GM18870 (cell line): ENCODE results near the gene GPHN.
"Not testable (repeated sequence)": the region's sequence is repeated elsewhere in the genome, so short reads cannot be mapped to it uniquely, and the experiment has no call there.

Experiments
- ATAC-seq: cut with Tn5 transposase; IDR thresholded peaks from one replicate; pipeline ENCODE4 v1.9.1; 2021; ENCODE audit warnings: moderate library complexity; ENCODE audit not compliant: unreplicated experiment

GPHN gene

DNA sequence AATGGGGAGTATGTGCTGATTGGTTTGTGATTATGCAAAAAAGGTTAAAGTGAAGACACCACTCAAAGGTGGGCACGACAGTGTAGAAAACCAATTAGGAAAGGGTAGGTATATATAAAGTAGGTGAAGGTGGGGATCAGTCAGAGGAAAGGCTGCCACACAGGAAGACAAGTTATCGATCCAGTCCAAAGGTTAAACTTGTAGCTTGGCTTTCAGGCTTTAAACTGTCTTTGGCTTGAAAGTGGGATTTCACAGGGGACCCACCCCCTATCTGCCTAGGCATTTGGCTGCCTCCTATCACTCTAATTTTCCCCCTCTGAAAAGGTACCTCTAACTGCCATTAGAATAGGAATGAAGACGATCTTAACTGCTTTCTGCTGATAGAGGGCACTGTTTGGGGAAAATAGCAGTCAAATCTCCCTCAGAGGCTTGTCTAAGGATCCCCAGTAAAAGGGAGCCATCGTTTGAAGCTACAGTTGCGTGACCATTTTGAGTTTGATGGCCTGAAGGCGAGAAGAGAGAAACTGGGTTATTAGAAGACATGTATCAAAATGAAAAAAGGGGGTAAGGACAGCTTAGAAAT lies 250.2 kb downstream of the GPHN start:
- ATAC-seq: no peak

DNA sequence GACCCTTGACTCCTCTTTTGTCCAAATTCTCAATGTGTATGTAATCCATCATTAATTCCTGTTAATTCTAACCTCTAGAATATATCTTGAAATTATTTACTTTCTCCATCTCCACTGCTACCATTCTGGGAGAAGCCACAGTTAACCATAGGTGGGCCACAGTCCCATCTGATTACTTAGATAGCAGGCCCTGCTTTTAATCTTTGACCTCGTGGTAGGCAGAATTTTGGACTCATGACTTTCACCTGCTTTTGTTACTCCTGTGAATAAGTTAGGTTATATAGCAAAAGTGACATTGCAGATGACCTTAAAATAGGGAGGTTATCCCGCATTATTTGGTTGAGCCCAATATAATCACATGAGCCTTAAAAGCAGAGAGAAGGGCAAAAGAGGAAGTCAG lies 264.2 kb downstream of the GPHN start:
- ATAC-seq: no peak

DNA sequence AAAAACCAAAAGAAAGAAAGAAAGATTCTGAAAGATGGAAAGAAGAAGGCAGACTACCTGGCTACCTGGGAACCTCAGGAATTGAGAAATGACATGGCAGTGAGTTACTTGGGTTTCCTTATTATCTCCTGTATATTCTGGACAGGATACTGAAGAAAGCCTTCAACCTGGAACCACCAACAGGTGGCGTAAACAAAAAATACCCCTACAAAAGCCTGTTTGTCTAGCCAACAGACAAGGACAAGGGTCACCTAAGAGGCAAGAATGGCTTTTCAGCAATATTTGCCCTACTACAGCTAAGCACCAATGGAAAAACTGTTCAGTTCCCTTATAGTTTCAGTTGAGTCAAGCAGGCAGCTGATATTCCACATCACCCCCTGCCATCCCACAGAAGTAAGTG lies 274.9 kb downstream of the GPHN start:
- ATAC-seq: no peak

DNA sequence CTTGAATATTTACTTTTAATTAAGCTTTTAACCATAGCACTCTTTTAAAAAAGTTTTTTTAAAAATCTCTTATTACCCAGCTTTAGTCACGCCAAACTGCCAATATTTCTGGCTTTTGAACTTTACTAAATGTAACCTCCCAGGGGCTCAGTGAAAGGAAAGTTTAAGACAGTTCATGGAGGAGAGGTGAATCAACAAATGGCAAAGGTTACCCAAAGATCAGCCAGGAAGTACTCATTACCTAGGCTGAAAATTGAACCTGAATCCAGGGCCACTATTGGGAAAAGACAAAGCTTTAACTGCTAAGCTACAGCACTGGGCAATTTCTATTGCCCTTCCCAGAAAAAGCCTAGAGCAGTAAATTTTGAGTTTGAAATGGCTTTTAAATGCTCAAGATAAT lies 282.2 kb downstream of the GPHN start:
- ATAC-seq: no peak

DNA sequence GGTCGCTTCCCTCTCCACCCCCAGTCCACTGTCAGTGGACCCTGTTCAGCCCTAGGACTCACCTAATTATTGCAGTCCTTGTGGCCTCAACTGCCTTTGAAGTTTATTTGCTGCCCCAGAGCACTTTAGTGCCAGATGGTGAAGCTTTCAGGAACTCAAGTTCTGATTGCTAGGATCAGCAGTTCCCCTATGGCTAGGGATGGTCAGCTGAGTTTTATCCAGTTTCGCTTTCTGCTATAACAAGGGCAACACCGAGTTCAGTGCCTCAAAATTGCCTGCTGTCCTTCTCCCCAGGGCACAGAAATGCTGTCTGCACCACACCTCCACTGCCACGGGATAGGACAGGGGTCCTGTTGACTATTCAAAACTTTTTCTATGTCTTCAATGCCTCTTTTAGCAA lies 295.0 kb downstream of the GPHN start:
- ATAC-seq: no peak

DNA sequence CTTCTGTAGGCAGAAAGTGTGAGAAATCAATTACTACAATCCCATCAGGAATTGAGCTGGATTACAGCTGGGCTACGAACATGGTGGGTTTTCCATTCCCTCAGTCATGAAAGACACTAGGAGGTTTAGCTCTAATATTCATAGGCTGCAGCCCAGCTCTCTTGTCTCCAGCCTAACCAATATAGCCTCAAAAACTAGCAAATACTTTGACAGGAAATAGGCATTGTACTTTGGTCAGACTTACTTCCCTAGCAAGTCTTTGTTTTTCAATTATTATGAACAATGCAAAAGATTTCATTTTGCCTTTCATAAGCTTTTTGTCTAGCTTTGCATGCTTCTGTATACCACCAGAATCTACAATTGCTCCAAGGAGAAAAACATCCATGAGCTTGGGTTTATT lies 296.2 kb downstream of the GPHN start:
- no peak for ATAC-seq

DNA sequence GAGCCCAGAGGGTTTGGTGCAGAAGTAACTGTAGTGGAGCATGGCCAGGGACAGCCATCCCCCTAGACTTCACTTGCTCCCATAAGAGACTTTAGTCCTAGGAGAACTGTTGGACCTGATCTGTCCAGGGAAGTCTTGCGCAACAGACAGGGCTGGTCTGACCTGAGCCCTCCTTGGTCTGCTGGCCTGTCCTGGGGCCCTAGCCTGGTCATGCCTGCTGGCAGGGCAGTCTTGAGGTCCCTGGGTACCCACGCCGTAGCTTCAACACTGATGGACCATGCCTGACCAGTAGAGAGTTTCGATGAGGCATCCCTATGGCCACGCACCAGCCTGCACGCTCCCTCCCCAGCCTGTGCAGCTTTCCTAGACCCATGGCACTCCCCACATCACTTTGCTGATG lies 305.7 kb downstream of the GPHN start:
- ATAC-seq: no peak

DNA sequence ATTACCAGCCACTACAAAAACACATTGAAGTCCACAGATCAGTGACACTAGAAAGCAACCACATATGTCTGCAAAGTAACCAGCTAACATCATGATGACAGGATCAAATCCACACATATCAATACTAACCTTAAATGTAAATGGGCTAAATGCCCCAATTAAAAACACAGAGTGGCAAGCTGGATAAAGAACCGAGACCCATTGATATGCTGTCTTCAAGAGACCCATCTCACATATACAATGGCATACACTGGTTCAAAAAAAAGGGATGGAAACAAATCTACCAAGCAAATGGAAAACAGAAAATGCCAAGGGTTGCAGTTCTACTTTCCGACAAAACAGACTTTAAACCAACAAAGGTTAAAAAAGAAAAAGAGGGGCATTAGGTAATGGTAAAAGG lies 307.7 kb downstream of the GPHN start:
- ATAC-seq: no peak

DNA sequence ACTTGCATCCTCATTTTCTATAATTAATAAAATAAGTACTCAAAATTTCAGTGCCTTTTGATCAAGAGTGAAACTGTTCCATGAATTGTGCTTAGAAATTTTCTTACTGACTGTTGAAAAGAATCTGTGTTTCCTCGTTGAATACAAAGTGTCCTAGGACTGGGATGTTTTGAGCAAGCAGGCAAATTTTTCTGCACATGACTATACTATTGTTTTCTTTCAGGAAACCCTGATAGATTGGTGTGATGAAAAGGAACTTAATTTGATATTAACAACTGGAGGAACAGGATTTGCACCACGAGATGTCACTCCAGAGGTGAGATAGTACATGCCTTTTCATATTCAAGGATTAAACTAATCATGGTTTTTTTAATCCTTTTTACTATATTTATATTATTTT lies 316.3 kb downstream of the GPHN start:
- no peak for ATAC-seq

DNA sequence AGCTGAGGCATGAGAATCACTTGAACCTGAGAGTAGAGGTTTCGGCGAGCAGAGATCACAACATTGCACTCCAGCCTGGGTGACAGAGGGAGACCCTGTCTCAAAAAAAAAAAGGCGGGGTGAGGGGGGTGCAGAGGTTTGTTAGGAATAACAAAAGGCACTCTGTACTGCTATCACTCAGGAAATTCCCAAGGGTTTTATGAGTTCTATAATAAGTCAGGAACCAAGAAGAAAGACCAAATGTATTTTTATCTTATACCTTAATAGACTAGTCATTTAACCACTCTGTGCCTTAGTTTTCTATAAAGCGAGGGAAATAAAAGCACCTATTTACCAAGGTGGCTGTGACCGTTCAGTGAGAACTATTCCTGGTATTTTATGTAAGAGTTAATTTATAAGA lies 319.2 kb downstream of the GPHN start:
- ATAC-seq: no peak

DNA sequence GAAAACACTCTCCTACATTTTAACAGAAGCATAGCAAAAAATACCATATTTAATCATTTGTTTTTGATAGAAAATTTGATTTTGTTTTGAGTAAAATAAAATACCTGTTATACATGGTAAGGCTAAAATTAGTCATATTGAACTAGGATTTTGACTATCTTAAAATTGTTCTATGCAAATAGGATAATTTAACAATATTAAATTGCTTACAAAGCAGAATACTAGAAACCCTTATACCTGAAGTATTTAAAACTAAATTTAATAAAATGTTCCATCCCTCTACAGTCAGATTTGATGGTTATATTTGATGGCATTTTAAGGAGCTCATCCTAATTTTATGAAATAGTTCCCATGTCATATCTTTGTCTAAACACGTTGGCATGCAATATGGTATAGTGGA lies 323.2 kb downstream of the GPHN start:
- no peak for ATAC-seq

DNA sequence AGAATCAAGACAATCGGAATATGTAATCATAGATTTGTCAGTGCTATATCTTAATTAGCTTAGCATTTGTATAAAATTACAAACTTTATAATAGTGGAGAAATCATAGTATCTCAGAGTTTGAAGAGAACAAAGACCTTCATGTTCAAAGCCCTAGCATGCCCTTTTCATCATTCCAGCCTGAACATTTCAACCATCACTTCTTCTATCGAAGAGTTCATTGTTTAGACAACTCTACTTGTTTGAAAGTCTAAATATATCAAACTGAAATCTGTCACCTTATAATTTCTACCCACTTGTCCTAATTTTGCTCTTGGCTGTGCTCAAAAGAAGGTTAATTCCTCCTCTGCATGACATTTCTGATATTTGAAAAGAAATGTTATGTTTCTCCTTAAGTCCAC lies 325.9 kb downstream of the GPHN start:
- ATAC-seq: no peak

DNA sequence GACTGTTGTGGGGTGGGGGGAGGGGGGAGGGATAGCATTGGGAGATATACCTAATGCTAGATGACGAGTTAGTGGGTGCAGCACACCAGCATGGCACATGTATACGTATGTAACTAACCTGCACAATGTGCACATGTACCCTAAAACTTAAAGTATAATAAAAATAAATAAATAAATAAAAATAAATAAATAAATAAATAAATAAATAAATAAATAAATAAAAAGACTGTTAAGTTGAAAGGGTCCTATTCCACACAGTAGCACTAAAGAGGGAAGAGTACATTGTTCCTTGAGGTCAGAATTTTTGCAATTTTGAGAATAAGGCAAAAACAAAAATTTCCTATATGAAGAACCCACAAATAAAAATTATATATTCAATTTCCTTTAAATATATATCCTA lies 329.5 kb downstream of the GPHN start:
- ATAC-seq: not testable (repeated sequence)

DNA sequence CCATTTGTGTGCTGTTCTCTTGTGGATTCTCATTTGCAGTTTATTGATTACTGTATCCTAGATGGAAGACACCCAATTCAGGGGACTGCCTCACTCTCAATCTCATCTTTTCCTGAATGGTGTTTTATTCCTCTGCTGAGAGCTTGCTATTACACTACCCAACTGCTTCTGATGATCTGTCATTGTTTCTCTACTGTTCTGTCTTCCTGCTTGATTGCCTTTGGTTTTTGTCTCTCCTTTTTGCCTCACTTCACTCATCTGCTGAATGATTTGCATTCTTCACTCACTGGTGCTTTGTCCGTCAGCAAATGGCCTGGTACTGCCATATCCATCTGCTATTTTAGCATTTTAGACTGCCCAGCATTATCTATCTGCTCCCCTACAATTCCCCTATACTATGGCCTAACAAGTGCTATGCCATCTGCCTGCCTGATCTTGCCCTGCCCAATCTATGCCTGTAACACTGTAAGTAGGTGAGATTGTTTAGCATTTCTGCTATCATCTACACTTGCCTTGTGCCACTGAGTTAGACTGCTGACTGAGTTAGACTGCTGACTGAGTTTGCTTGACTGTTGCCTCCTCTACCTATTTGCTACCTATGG lies 335.1 kb downstream of the GPHN start:
- no peak for ATAC-seq

DNA sequence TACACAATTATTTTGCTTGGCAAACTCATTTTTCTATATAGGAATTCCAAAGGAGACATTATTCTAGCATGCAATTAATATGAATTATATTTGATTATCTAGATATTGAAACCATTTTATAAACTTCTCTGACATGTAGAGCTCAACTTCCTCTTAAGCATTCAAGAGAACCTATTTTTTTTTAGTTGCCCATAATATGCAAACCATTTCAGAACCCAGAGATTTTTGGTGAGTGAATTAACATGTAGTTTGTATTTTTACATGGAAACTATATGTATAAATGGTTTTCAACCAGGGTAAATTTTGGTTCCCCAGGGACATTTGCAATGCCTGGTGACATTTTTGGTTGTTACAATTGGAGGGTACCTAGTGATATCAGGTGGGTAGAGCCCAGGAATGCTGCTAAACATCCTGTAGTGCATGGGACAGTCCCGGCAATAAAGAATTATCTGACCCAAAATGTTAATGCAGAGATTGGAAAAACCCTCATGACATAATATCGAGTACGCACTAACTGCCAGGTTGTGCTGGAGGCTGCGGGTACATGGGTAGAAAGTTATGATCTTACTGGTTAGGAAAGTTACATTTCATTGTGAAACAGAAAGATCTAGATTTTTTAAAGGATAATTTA lies 342.4 kb downstream of the GPHN start:
- no peak for ATAC-seq

DNA sequence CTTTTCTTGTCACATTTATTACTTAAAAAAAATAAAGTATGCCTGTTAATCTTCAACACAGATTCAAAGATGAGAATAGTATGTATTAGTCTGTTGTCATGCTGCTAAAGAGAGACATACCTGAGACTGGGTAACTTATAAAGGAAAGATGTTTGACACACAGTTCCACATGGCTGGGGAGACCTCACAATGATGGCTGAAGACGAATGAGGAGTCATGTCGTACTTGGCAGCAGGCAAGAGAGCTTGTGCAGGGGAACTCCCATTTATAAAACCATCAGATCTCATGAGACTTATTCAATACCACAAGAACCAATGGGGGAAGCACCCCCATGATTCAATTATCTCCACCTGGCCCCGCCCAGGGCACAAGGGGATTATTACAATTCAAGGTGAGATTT lies 345.4 kb downstream of the GPHN start:
- ATAC-seq: no peak

DNA sequence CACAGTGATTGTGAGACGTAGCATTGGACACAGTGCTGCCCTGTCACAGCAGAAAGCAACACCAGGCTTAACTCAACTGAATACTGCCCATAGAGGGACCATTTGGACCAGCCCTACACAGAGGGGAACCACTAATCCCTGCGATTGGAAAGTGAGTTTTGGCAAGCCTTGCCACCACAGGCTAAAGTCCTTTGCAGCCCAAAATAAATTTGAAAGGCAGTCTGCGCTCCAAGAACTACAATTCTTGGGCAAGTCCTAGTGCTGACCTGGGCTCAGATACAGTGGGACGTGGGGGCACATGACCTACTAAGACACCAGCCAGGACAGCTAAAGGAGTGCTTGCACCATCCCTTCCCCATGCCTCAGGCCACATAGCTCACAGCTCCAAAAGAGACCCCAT lies 349.9 kb downstream of the GPHN start:
- no peak for ATAC-seq

DNA sequence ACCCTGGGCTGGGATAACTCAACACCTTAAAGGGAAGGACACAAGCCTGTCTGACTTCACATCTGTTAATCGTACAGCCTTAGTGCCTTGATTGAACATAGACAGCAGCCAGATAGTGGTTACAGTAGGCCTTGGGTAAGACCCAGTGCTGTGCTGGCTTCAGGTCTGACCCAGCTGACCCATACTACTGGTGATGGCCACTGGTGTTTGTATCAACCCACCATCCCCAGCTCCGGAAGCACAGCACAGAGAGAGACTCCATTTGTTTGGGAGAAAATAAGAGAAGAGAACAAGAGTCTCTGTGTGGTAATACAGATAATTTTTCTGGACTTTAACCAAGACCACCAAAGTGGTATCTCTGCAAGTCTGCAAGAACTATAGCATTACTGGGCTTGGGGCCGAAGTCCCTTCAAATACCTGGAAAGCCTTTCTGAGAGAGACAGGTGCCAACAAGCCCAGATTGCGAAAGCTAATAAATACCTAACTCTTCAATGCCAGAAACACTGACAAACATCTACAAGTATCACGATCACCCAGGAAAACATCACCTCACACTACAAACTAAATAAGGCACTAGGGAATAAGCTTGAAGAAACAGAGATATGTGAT lies 351.2 kb downstream of the GPHN start:
- ATAC-seq: no peak

DNA sequence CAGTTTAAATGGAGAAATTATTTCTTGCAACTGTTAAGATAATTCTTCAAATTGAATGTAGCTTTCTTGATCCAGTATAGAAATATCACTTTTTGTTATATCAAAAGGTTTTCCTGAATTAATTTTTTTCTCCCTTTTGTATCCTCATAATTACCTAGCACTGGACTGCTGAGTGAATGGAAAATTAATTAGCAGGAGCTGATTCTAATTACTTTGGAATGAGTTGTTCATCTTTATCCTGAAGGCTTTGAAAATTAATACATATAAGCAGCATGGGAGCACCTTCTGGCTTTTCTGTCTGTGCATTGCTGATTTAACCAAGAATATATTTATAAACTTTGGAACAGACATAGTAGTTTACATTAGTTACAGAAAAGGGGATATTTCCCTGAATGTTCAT lies 373.6 kb downstream of the GPHN start:
- no peak for ATAC-seq

DNA sequence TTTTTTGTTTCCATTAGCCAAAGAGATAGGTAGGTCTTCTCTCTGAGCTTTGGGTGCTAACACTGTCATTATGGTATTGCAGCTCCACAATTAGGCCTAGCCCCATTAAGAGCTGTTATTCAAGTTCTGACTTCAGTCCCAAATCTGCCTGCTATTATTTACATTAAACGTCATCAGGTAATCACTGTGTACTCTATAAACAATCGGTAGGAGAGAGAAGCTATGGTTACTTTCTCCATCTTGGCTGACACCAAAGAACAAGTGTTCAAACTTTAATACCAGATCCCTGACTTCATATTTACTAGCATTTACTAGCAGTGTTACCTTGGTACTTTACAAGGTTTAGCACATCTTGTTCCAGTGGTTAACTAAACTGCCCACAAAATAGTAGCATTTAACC lies 376.2 kb downstream of the GPHN start:
- ATAC-seq: no peak

DNA sequence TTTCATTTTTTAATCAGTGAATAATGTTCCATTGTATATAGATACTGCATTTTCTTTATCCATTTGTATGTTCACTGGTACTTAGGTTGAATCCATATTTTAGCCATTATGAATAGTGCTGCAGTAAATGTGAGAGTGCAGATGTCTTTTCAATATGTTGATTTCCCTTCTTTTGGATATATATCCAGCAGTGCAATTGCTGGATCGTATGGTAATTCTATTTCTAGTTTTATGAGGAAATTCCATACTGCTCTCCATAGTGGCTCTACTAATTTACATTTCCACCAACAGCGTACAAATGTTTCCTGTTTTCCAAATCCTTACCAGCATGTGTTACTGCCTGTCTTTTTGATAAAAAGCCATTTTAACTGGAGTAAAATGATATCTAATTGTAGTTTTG lies 392.8 kb downstream of the GPHN start:
- no peak for ATAC-seq

DNA sequence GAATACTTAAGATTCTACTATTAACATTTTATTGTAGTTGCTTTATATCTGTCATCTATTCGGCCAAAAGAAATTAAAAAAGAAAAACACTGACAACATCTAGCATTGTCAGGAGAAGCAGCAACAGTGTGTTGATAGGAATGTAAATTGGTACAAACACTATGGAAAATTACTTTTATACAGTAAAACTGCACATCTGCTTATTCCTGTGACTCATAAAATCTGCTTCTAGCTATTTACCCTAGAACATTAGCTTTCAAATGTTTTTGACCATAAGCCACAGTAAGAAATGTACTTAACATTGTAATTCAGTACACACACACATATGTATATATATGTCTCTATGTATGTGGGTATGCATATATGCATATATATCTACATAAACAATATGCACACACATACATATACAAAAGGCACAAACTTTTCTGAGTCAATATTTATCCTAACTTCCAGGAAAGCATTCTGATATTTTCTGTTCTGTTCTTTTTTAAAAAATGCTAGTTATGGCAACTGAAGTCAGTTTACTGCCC lies 402.4 kb downstream of the GPHN start:
- no peak for ATAC-seq
